Measurements from ENCODE around the gene TTLL8. TPM values are rescaled to one million over a fixed set of nuclear protein-coding genes. Genes with fewer than 3 reads are reported as not detected.

The TTLL8 gene
- total RNA-seq, 1 experiment from 2014 or later: not detected

DNA sequence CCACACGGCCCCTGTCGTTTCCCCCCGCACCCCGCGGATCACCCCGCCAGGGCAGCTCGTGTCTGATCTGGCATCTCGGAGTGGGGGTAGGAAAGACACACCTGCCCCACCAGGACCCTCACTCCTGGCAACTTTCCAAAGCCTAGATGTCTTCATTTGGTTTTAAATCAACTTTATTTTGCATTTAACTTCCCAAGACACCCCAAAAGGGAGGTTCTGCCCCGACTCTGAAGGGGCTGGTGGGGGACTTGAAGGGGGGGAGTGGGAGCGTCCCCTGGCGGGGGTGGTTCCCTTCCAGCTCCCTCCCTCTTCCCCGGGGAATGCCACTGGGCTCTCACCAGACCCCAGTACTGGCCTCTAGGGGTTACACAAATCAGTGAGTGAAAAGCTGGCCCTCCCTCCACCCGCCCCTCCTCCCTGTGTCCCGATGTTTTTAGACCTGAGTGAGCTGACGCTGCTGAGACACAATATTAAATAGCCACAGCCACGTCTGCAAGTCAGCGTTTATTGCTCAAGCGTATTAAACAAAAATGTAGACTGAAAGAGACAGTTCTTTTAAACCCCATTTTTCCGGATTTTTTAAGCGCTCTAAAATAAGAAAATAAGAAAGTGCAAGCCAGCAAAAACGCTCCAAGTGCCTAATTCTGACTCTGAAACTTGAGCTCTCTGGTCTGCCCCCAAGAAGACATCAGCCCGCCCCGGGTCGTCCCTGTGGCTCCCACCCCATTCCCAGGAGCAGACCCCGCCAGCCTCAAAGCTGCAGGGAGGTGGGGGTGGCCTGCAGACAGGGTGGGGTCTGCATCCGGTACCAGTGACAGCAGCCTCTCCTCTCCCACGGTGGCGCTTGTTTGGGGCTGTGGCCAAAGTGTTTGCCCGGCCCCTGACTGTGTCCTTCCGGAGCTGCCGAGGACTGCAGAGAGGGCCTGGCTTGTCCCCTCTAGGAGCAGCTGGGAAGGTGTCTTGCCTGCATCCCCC lies 1.1 kb upstream of the TTLL8 start:
- no peak overlapping the region for H3K4me2 ChIP-seq (ENCODE audit: low read length)
- CTCF ChIA-PET: no interaction called here
- no peaks in the 10 kb centered on the region for H3K4me1 ChIP-seq (ENCODE audit: control insufficient read depth in 1 of 2, insufficient read depth in 2 of 2, low read length in 2 of 2)
- H4K20me1 ChIP-seq (ENCODE audit: insufficient read depth): no peaks in the 10 kb centered on the region
- TF ChIP-seq, protein P1, sequence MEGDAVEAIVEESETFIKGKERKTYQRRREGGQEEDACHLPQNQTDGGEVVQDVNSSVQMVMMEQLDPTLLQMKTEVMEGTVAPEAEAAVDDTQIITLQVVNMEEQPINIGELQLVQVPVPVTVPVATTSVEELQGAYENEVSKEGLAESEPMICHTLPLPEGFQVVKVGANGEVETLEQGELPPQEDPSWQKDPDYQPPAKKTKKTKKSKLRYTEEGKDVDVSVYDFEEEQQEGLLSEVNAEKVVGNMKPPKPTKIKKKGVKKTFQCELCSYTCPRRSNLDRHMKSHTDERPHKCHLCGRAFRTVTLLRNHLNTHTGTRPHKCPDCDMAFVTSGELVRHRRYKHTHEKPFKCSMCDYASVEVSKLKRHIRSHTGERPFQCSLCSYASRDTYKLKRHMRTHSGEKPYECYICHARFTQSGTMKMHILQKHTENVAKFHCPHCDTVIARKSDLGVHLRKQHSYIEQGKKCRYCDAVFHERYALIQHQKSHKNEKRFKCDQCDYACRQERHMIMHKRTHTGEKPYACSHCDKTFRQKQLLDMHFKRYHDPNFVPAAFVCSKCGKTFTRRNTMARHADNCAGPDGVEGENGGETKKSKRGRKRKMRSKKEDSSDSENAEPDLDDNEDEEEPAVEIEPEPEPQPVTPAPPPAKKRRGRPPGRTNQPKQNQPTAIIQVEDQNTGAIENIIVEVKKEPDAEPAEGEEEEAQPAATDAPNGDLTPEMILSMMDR (IDR thresholded peaks at IDR 0.05 in 2 of 3, conservative IDR thresholded peaks at IDR 0.05 in 1 of 3; ENCODE audit: borderline replicate concordance in 1 of 3, insufficient read depth in 1 of 3, low read depth in 2 of 3, low read length in 2 of 3): 0 out of 6 replicates have a peak, but pooled peaks of 1 of the 3 experiments have one; percentile 11
- TF ChIP-seq SP1 (IDR thresholded peaks at IDR 0.05; ENCODE audit: low read depth): no peak
- intact Hi-C loops (cut with micrococcal nuclease): no loop called here
- ATAC-seq: peak; percentile 79
- RAD21 ChIA-PET (ENCODE audit: low non-redundant PET in 1 of 2, low total read pairs in 2 of 2, uncharacterized antibody in 2 of 2, unreplicated experiment in 2 of 2): interaction anchor here in 1 of 2 experiments (0.8 kb wide), 1 partner anchor 79 kb away, joined by 3 read pairs; no protein-coding TSS in a partner anchor
- DNase-seq (ENCODE audit: low read depth, low spot score): no peak
- H3K9me2 ChIP-seq (ENCODE audit: insufficient read depth): no peaks in the 10 kb centered on the region
- no peaks in the 10 kb centered on the region for H3K79me2 ChIP-seq (ENCODE audit: insufficient read depth, low read length)
- no peak overlapping the region for H3K4me3 ChIP-seq (replicated peaks in 1 of 2; ENCODE audit: low read depth in 1 of 2, low read length in 2 of 2)
- POLR2A ChIA-PET: no interaction called here
- no TSS peak for BruUV-seq (replicated peaks)
- H3K9ac ChIP-seq (ENCODE audit: low read length): no peak overlapping the region
- H3K27ac ChIP-seq (ENCODE audit: low read depth, low read length): no peak overlapping the region
- no peaks in the 10 kb centered on the region for H3K9me3 ChIP-seq (ENCODE audit: control insufficient read depth in 1 of 2, insufficient read depth in 1 of 2, low read depth in 1 of 2, low read length in 2 of 2)
- H3K27me3 ChIP-seq (ENCODE audit: insufficient read depth, low read length): no peaks in the 10 kb centered on the region
- no peaks in the 10 kb centered on the region for H3K36me3 ChIP-seq (ENCODE audit: control insufficient read depth in 1 of 2, insufficient read depth in 2 of 2, low read length in 2 of 2)
- no peak overlapping the region for H2AFZ ChIP-seq (ENCODE audit: low read depth, low read length, poor library complexity, severe bottlenecking)

DNA sequence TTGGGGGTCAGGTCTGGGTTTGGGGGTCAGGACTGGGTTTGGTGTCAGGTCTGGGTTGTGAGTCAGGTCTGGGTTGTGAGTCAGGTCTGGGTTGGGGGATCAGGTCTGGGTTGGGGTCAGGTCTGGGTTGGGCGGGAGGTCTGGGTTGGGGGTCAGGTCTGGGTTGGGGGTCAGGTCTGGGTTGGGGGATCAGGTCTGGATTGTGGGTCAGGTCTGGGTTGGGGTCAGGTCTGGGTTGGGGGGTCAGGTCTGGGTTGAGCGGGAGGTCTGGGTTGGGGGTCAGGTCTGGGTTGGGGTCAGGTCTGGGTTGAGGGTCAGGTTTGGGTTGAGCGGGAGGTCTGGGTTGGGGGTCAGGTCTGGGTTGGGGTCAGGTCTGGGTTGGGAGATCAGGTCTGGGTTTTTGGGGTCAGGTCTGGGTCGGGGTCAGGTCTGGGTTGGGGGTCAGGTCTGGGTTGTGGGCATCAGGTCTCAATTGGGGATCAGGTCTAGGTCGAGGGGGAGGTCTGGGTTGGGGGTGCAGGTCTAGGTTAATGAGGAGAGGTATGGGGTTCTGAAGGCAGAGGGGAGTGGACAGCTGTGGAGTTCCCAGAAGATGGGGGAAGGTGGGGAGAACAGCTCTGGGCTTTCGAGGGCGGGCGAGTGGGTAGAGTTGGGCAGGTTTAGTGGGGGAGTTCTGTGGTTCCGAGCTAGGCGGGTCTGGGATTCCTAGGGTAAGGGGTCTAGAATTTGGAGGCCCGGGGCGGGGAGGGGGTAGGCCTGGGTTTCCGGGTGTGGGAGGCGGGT lies 629 bp downstream of the TTLL8 start:
- Histone ChIP-seq H3K9me2 (ENCODE audit: insufficient read depth) (no peaks in the 10 kb centered on the region), H3K79me2 (ENCODE audit: insufficient read depth, low read length) (no peaks in the 10 kb centered on the region), H3K36me3 (ENCODE audit: control insufficient read depth in 1 of 2, insufficient read depth in 2 of 2, low read length in 2 of 2) (no peaks in the 10 kb centered on the region), H3K4me1 (ENCODE audit: control insufficient read depth in 1 of 2, insufficient read depth in 2 of 2, low read length in 2 of 2) (no peaks in the 10 kb centered on the region), H3K4me3 (replicated peaks in 1 of 2; ENCODE audit: low read depth in 1 of 2, low read length in 2 of 2) (no peak overlapping the region), H4K20me1 (ENCODE audit: insufficient read depth) (no peaks in the 10 kb centered on the region), H3K9me3 (ENCODE audit: control insufficient read depth in 1 of 2, insufficient read depth in 1 of 2, low read depth in 1 of 2, low read length in 2 of 2) (no peaks in the 10 kb centered on the region), H3K4me2 (ENCODE audit: low read length) (no peak overlapping the region), H3K27me3 (ENCODE audit: insufficient read depth, low read length) (no peaks in the 10 kb centered on the region), H3K27ac (ENCODE audit: low read depth, low read length) (no peak overlapping the region), H3K9ac (ENCODE audit: low read length) (no peak overlapping the region), H2AFZ (ENCODE audit: low read depth, low read length, poor library complexity, severe bottlenecking) (no peak overlapping the region)
- DNase-seq (ENCODE audit: low read depth, low spot score) (no peak), ATAC-seq (no peak)
- ChIA-PET RAD21 (ENCODE audit: low non-redundant PET in 1 of 2, low total read pairs in 2 of 2, uncharacterized antibody in 2 of 2, unreplicated experiment in 2 of 2) (no interaction called here), CTCF (no interaction called here), POLR2A (no interaction called here)
- no TSS peak for BruUV-seq (replicated peaks)
- TF ChIP-seq EZH2phosphoT487 (IDR thresholded peaks at IDR 0.05; ENCODE audit: borderline replicate concordance) (no peak), FOSL1 (IDR thresholded peaks at IDR 0.05; ENCODE audit: low read depth) (no peak), YY1 (IDR thresholded peaks at IDR 0.05; ENCODE audit: extremely low read depth, insufficient replicate concordance, low read depth, low read length) (no peak), SP1 (IDR thresholded peaks at IDR 0.05; ENCODE audit: low read depth) (no peak), JUND (IDR thresholded peaks at IDR 0.05) (no peak)
- intact Hi-C loops (cut with micrococcal nuclease): no loop called here

Data from HCT116 (cell line).